ENCODE data around the gene COX10. TPM values are rescaled to one million over a fixed set of nuclear protein-coding genes. Genes with fewer than 3 reads are reported as not detected.
A peak's percentile ranks its signal among the peaks of the same experiment; 100 is the strongest.

COX10 gene
- total and polyA plus RNA-seq, 8 donors: 7.6 to 40.4 (median 17.0) TPM

DNA sequence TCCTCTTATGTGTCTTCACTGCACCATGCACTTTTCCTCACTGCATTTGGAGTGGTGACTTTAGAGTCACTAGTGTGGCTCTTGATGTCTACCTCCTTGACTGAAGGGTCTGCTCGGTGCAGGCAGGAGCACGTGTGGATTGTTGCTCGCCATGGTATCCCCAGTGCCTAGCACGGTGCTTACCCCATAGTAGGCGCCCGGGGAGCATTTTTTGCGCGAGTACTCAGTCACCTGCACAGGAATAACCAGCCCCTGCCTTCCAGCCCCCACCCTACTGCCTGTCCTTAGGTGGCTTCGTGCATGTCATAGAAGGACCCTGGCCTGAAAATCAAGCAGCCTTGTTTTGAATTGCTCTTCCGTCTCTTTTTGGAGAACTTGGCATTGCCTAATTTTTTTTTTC lies 136.1 kb downstream of the COX10 start:
- intact Hi-C loops (cut with DNase I; ENCODE audit: low total_unique reads): no loop called here
- Histone ChIP-seq H3K9me3 (no peaks in the 10 kb centered on the region), H3K36me3 (peaks cover 5 to 37% (median 25%) of the 10 kb centered on the region in 4 donors), H3K27me3 (no peaks in the 10 kb centered on the region), H3K4me3 (no peak overlapping the region), H3K27ac (peak overlapping the region in 4 of 5 donors; percentile 29 to 64 (median 50)), H3K4me1 (peaks cover 23 to 58% (median 35%) of the 10 kb centered on the region in 4 donors)
- 94 to 98% (median 97%) methylated on average over 9 to 10 of the region's 10 CpGs for WGBS, 5 donors
- no peak for TF ChIP-seq POLR2A (IDR thresholded peaks at IDR 0.05)
- TF ChIP-seq POLR2AphosphoS5 (IDR thresholded peaks at IDR 0.05): no peak
- TF ChIP-seq EP300 (IDR thresholded peaks at IDR 0.05): no peak
- TF ChIP-seq, protein P1, sequence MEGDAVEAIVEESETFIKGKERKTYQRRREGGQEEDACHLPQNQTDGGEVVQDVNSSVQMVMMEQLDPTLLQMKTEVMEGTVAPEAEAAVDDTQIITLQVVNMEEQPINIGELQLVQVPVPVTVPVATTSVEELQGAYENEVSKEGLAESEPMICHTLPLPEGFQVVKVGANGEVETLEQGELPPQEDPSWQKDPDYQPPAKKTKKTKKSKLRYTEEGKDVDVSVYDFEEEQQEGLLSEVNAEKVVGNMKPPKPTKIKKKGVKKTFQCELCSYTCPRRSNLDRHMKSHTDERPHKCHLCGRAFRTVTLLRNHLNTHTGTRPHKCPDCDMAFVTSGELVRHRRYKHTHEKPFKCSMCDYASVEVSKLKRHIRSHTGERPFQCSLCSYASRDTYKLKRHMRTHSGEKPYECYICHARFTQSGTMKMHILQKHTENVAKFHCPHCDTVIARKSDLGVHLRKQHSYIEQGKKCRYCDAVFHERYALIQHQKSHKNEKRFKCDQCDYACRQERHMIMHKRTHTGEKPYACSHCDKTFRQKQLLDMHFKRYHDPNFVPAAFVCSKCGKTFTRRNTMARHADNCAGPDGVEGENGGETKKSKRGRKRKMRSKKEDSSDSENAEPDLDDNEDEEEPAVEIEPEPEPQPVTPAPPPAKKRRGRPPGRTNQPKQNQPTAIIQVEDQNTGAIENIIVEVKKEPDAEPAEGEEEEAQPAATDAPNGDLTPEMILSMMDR (IDR thresholded peaks at IDR 0.05): no peak
- DNase-seq: no peak

DNA sequence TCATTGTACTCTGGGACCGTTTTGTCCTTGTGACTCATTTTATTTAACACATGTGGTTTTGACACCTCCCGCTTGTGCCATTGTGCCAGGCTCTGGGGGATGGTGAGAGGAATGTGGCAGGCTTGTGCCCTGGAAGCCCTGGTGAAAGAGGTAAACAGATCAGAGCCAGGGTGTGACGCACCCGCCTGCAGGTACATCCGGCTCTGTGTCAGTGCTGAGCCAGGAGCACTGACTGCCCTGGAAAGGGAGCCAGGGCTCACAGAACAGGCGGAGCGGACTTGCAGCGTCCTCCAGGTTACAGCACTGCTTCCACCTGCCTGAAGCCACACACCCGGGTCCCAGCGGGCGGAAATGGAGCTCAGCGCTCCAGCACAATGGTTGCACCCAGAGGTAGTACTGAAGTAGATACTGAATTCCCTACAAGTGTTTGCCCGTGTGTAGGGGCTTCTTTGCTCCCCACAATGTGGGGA lies 136.7 kb downstream of the COX10 start:
- WGBS, 5 donors: 25 to 55% (median 42%) methylated on average over 5 to 13 of the region's 13 CpGs
- Histone ChIP-seq H3K4me3 (no peak overlapping the region), H3K27ac (peak overlapping the region; percentile 47 to 64 (median 50)), H3K36me3 (peaks cover 5 to 37% (median 25%) of the 10 kb centered on the region in 4 donors), H3K9me3 (no peaks in the 10 kb centered on the region), H3K27me3 (no peaks in the 10 kb centered on the region), H3K4me1 (peaks cover 23 to 52% (median 29%) of the 10 kb centered on the region in 4 donors)
- intact Hi-C loops (cut with DNase I; ENCODE audit: low total_unique reads): no loop called here
- TF ChIP-seq POLR2AphosphoS5 (IDR thresholded peaks at IDR 0.05) (peak in 2 of 3 donors; percentile 75 to 90), POLR2A (IDR thresholded peaks at IDR 0.05) (no peak), EP300 (IDR thresholded peaks at IDR 0.05) (no peak)
- TF ChIP-seq, protein P1 (IDR thresholded peaks at IDR 0.05): no peak
- DNase-seq: peak; percentile 51 to 94

DNA sequence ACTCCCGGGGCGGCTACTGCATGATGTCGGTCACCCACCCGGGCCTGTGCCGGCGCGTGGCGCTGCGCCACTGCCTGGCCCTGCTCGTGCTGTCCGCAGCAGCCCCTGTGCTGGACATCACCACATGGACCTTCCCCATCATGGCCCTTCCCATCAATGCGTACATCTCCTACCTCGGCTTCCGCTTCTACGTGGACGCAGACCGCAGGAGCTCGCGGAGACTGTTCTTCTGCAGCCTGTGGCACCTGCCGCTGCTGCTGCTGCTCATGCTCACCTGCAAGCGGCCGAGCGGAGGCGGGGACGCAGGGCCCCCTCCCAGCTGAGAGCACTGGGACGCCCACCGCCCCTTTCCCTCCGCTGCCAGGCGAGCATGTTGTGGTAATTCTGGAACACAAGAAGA lies 137.6 kb downstream of the COX10 start:
- no peak for DNase-seq
- no peak overlapping the region for H3K4me3 ChIP-seq
- 94 to 99% (median 97%) methylated on average over 15 to 29 of the region's 29 CpGs for WGBS, 5 donors
- peaks cover 5 to 37% (median 25%) of the 10 kb centered on the region in 4 donors for H3K36me3 ChIP-seq
- no peaks in the 10 kb centered on the region for H3K27me3 ChIP-seq
- peaks cover 20 to 48% (median 24%) of the 10 kb centered on the region in 4 donors for H3K4me1 ChIP-seq
- H3K9me3 ChIP-seq: no peaks in the 10 kb centered on the region
- H3K27ac ChIP-seq: no peak overlapping the region
- intact Hi-C loops (cut with DNase I; ENCODE audit: low total_unique reads): no loop called here
- TF ChIP-seq POLR2A (IDR thresholded peaks at IDR 0.05): no peak
- no peak for TF ChIP-seq POLR2AphosphoS5 (IDR thresholded peaks at IDR 0.05)
- no peak for TF ChIP-seq EP300 (IDR thresholded peaks at IDR 0.05)
- TF ChIP-seq, protein P1 (IDR thresholded peaks at IDR 0.05): no peak

- WGBS, 5 donors: 96 to 100% (median 98%) methylated on average over 5 of the region's 5 CpGs
- Histone ChIP-seq H3K9me3 (no peaks in the 10 kb centered on the region), H3K4me1 (peaks cover 16 to 46% (median 23%) of the 10 kb centered on the region in 4 donors), H3K27me3 (no peaks in the 10 kb centered on the region), H3K4me3 (no peak overlapping the region), H3K27ac (no peak overlapping the region), H3K36me3 (peaks cover 5 to 37% (median 25%) of the 10 kb centered on the region in 4 donors)
- no peak for TF ChIP-seq EP300 (IDR thresholded peaks at IDR 0.05)
- no peak for TF ChIP-seq POLR2A (IDR thresholded peaks at IDR 0.05)
- TF ChIP-seq POLR2AphosphoS5 (IDR thresholded peaks at IDR 0.05): no peak
- TF ChIP-seq, protein P1 (IDR thresholded peaks at IDR 0.05): no peak
- no peak for DNase-seq
- intact Hi-C loops (cut with DNase I; ENCODE audit: low total_unique reads): no loop called here
These were observed 138.5 kb downstream of the COX10 start for GRCh38 chr17:14207791-14208190.
